A673 (cell line): ENCODE data around the gene PSMD8. TPM values are rescaled to one million over a fixed set of nuclear protein-coding genes. Genes with fewer than 3 reads are reported as not detected.

Experiments used
- BruUV-seq: library from RNA; stranded (reverse); fragments of 400-500 nt; replicated peaks from 2 replicates; lab custom pipeline; 2021; lab: Mats Ljungman, UMichigan
- CTCF ChIA-PET: fragments of 300-600 bp; sonication (Branson Sonifier 250); formaldehyde crosslinking; loops from one replicate; lab custom pipeline; 2022; ENCODE audit warnings: antibody characterized with exemption; lab: Charles Lee
- POLR2A ChIA-PET: fragments of 300-600 bp; sonication (Branson Sonifier 250); formaldehyde crosslinking; loops from one replicate; lab custom pipeline; 2022; ENCODE audit warnings: antibody characterized with exemption; ENCODE audit not compliant: low non-redundant PET; lab: Charles Lee
- DNase-seq: peaks from one replicate; pipeline ENCODE4 v3.0.0-alpha.2; 2015; ENCODE audit warnings: low spot score
- H3K27ac ChIP-seq: fragments of 200-600 bp; sonication (generic); 2 replicates; pipeline ENCODE4 v1.5.1; 2016; ENCODE audit warnings: mixed run types, low read depth, mild to moderate bottlenecking, mixed read lengths, antibody characterized with exemption, low read length; ENCODE audit not compliant: poor library complexity, severe bottlenecking
- H3K27me3 ChIP-seq: fragments of 200-600 bp; sonication (generic); replicated peaks from 2 replicates; pipeline ENCODE4 v1.6.1; 2017; ENCODE audit warnings: mixed run types, low read depth, mild to moderate bottlenecking, mixed read lengths, antibody characterized with exemption, low read length; ENCODE audit not compliant: insufficient read depth, poor library complexity
- H3K36me3 ChIP-seq: fragments of 200-600 bp; sonication (generic); 2 replicates; pipeline ENCODE4 v1.6.1; 2016; ENCODE audit warnings: mixed run types, mild to moderate bottlenecking, mixed read lengths, antibody characterized with exemption, low read length; ENCODE audit not compliant: insufficient read depth, poor library complexity, severe bottlenecking
- H3K4me1 ChIP-seq: fragments of 200-600 bp; sonication (generic); 2 replicates; pipeline ENCODE4 v1.6.1; 2017; ENCODE audit warnings: mixed run types, mild to moderate bottlenecking, mixed read lengths, antibody characterized with exemption, low read length; ENCODE audit not compliant: insufficient read depth, poor library complexity, severe bottlenecking
- H3K4me3 ChIP-seq: fragments of 200-600 bp; sonication (generic); 2 replicates; pipeline ENCODE4 v1.5.1; 2016; ENCODE audit warnings: low read depth, mixed run types, mild to moderate bottlenecking, mixed read lengths, low read length; ENCODE audit not compliant: poor library complexity, severe bottlenecking
- H3K9me3 ChIP-seq: fragments of 200-600 bp; sonication (generic); 2 replicates; pipeline ENCODE4 v1.6.1; 2016; ENCODE audit warnings: mixed run types, low read depth, mild to moderate bottlenecking, mixed read lengths, antibody characterized with exemption, low read length; ENCODE audit not compliant: poor library complexity, severe bottlenecking
- EZH2 ChIP-seq: fragments of 200-600 bp; sonication (generic); IDR thresholded peaks from 2 replicates; pipeline ENCODE4 v1.6.1; 2017; ENCODE audit warnings: borderline replicate concordance, low read depth, mild to moderate bottlenecking, mixed read lengths, antibody characterized with exemption, low read length; ENCODE audit not compliant: poor library complexity, severe bottlenecking
- intact Hi-C: fragments of 100-400 bp; cut with micrococcal nuclease; formaldehyde crosslinking; loops from one replicate; pipeline ENCODE4 v1.10.0; 2022; ENCODE audit not compliant: unreplicated experiment
- total RNA-seq: library from RNA; stranded (reverse); gene quantifications from 2 replicates; pipeline ENCODE4 v1.2.3, GENCODE V29; 2021
- TF ChIP-seq, protein P1 (sequence below): fragments of 300-800, 200-600 bp; sonication (generic); conservative IDR thresholded peaks from 2 replicates; pipeline ENCODE4 v1.5.1; 2017; ENCODE audit warnings: low read depth, mild to moderate bottlenecking, antibody characterized with exemption, low read length, moderate library complexity, mixed read lengths

PSMD8 gene
- total RNA-seq, 1 experiment from 2014 or later = 321 TPM

DNA sequence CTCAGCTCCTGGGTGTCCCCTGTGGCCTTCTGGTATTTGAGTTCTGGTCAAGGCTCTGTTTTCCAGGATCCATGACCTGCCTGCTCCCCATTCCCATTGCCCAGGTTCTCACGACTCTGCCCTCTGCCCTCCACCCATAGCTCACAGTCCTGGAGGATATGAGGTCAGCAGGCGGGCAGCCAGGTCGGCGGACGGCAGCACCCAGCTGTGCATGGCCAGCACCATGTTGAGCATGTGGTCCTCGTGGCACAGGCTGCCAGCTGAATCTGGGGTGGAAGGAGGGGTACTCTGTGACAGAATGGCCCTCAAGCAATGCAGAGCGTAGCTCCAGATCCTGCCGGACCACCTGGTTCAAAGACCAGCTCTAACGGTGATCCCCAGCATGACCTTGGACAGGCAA is 46.6 kb downstream of the PSMD8 start:
- intact Hi-C loops = no loop called here
- no TSS peak for BruUV-seq
- CTCF ChIA-PET = interaction anchor here (0.5 kb wide), 1 partner anchor 408 kb away, joined by 5 read pairs; no protein-coding TSS in a partner anchor

DNA sequence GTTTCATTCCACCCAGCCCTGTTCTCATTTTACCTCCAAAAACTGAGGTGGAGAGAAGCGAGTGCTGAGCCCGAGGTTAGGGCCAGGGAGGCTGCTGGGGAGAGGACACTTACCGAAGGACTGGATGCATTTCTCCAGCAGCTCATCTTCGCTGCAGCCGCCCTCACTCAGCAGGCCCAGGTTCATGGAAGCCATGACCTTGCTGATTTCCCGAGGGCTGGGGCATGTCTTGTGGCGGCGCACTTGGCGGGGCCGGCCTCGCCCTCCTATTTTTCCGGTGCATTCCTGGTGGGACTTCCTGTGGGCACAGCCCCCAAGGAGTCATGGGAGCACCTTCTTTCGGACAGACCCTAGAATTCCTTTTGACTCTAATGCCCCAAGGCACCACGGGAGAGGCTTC is 47.5 kb downstream of the PSMD8 start:
- CTCF ChIA-PET = no interaction called here
- intact Hi-C loops = no loop called here
- POLR2A ChIA-PET = interaction anchor here (0.7 kb wide), 1 partner anchor 98 kb away, joined by 3 read pairs; no protein-coding TSS in a partner anchor

More for the DNA sequence above, 46.6 kb downstream of the PSMD8 start:
- Histone ChIP-seq H3K4me3 (no peak overlapping the region), H3K27me3 (no peaks in the 10 kb centered on the region), H3K9me3 (no peaks in the 10 kb centered on the region), H3K4me1 (no peaks in the 10 kb centered on the region), H3K36me3 (no peaks in the 10 kb centered on the region), H3K27ac (no peak overlapping the region)
- POLR2A ChIA-PET = interaction anchor here (0.6 to 0.7 kb wide), 2 partner anchors 99 to 153 kb away, joined by 3 read pairs; no protein-coding TSS in a partner anchor
- no peak for DNase-seq
- TF ChIP-seq, protein P1, sequence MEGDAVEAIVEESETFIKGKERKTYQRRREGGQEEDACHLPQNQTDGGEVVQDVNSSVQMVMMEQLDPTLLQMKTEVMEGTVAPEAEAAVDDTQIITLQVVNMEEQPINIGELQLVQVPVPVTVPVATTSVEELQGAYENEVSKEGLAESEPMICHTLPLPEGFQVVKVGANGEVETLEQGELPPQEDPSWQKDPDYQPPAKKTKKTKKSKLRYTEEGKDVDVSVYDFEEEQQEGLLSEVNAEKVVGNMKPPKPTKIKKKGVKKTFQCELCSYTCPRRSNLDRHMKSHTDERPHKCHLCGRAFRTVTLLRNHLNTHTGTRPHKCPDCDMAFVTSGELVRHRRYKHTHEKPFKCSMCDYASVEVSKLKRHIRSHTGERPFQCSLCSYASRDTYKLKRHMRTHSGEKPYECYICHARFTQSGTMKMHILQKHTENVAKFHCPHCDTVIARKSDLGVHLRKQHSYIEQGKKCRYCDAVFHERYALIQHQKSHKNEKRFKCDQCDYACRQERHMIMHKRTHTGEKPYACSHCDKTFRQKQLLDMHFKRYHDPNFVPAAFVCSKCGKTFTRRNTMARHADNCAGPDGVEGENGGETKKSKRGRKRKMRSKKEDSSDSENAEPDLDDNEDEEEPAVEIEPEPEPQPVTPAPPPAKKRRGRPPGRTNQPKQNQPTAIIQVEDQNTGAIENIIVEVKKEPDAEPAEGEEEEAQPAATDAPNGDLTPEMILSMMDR = no peak
- TF ChIP-seq EZH2 = no peak

DNA sequence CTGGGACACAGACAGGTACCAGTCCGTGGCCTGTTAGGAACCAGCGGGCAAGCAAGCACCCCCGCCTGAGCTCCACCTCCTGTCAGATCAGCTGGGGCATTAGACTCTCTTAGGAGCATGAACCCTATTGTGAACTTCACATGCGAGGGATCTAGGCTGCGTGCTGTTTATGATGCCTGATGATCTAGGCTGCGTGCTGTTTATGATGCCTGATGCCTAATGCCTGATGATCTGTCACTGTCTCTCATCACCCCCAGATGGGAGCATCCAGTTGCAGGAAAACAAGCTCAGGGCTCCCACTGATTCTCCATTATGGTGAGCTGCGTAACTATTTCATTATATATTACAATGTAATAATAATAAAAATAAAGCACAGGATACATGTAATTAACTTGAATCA is 48.1 kb downstream of the PSMD8 start:
- DNase-seq = no peak
- H3K4me1 ChIP-seq = no peaks in the 10 kb centered on the region
- no peak overlapping the region for H3K4me3 ChIP-seq
- BruUV-seq = no TSS peak
- ChIA-PET CTCF (no interaction called here), POLR2A (no interaction called here)
- intact Hi-C loops = no loop called here
- TF ChIP-seq, protein P1 = no peak
- TF ChIP-seq EZH2 = no peak
- no peak overlapping the region for H3K27ac ChIP-seq
- no peaks in the 10 kb centered on the region for H3K36me3 ChIP-seq
- H3K27me3 ChIP-seq = no peaks in the 10 kb centered on the region
- no peaks in the 10 kb centered on the region for H3K9me3 ChIP-seq

More for the DNA sequence above, 47.5 kb downstream of the PSMD8 start:
- Histone ChIP-seq H3K27me3 (no peaks in the 10 kb centered on the region), H3K4me1 (no peaks in the 10 kb centered on the region), H3K9me3 (no peaks in the 10 kb centered on the region), H3K27ac (no peak overlapping the region), H3K4me3 (no peak overlapping the region), H3K36me3 (no peaks in the 10 kb centered on the region)
- no peak for DNase-seq
- no peak for TF ChIP-seq EZH2
- TF ChIP-seq, protein P1 = no peak
- BruUV-seq = no TSS peak
